22Rv1 (cell line): Measurements from ENCODE around the gene UBE2E2.

Experiments
- ZFX ChIP-seq: fragments of 450-650 bp; IDR thresholded peaks from 2 replicates; pipeline ENCODE4 v1.6.1; 2017; ENCODE audit warnings: antibody characterized with exemption, borderline replicate concordance
- TF ChIP-seq, protein P1 (sequence below): fragments of 450-650 bp; IDR thresholded peaks from 2 replicates; pipeline ENCODE4 v1.5.1; 2017; ENCODE audit warnings: mild to moderate bottlenecking

DNA sequence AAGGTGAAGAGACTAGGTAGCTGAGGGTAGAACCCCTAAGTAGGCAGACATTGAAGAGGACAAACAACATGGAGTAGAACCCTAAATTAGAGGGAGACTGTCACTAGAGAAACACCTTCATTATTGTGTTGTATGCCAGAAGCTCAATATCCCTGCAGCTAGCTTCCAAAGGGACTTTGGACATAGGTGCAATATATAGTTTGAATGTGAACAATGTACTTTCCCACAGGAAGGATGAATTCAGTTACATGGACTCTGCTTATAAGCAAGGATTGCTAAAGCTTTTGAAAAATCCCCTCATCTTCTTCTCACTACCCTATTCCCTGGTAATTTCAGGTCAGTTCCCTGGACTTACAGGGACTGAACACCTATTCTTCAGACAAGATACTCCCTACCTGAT lies 288.9 kb downstream of the UBE2E2 start:
- TF ChIP-seq, protein P1, sequence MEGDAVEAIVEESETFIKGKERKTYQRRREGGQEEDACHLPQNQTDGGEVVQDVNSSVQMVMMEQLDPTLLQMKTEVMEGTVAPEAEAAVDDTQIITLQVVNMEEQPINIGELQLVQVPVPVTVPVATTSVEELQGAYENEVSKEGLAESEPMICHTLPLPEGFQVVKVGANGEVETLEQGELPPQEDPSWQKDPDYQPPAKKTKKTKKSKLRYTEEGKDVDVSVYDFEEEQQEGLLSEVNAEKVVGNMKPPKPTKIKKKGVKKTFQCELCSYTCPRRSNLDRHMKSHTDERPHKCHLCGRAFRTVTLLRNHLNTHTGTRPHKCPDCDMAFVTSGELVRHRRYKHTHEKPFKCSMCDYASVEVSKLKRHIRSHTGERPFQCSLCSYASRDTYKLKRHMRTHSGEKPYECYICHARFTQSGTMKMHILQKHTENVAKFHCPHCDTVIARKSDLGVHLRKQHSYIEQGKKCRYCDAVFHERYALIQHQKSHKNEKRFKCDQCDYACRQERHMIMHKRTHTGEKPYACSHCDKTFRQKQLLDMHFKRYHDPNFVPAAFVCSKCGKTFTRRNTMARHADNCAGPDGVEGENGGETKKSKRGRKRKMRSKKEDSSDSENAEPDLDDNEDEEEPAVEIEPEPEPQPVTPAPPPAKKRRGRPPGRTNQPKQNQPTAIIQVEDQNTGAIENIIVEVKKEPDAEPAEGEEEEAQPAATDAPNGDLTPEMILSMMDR, result no peak
- TF ChIP-seq ZFX, result no peak
